PC-9 (cell line): ENCODE measurements around the gene SV2A. TPM values are rescaled to one million over a fixed set of nuclear protein-coding genes. Genes with fewer than 3 reads are reported as not detected.

Experiments
- BruUV-seq: library from RNA; stranded (reverse); fragments of 400-500 nt; replicated peaks from 2 replicates; lab custom pipeline; 2021; lab: Mats Ljungman, UMichigan
- CTCF ChIA-PET: fragments of 300-600 bp; sonication (Branson Sonifier 250); formaldehyde crosslinking; loops from one replicate; lab custom pipeline; 2022; ENCODE audit warnings: antibody characterized with exemption; lab: Charles Lee
- POLR2A ChIA-PET: fragments of 300-600 bp; sonication (Branson Sonifier 250); formaldehyde crosslinking; loops from one replicate; lab custom pipeline; 2022; ENCODE audit warnings: antibody characterized with exemption; ENCODE audit not compliant: unreplicated experiment; lab: Charles Lee
- DNase-seq, 2 experiments: peaks; one replicate each; pipeline versions ENCODE4 v3.0.0 to v3.0.0-alpha.2; 2015 to 2022; ENCODE audit warnings: mixed read lengths in 1 of 2
- H2AFZ ChIP-seq: fragments of 200-600 bp; sonication (generic); 2 replicates; pipeline ENCODE4 v1.8.1; 2017; ENCODE audit warnings: antibody characterized with exemption
- H3F3A ChIP-seq: fragments of 200-600 bp; sonication (generic); 2 replicates; pipeline ENCODE4 v1.8.1; 2017; ENCODE audit warnings: antibody characterized with exemption, mild to moderate bottlenecking, low read depth; ENCODE audit not compliant: insufficient read depth
- H3K27ac ChIP-seq: fragments of 200-600 bp; sonication (generic); 2 replicates; pipeline ENCODE4 v1.6.1; 2016; ENCODE audit warnings: mixed run types
- H3K27me3 ChIP-seq: fragments of 200-600 bp; sonication (generic); 2 replicates; pipeline ENCODE4 v1.6.1; 2016; ENCODE audit warnings: low read depth, mixed run types; ENCODE audit not compliant: insufficient read depth
- H3K36me3 ChIP-seq: fragments of 200-600 bp; sonication (generic); 2 replicates; pipeline ENCODE4 v1.6.1; 2016; ENCODE audit warnings: low read depth, mixed run types
- H3K4me1 ChIP-seq: fragments of 200-600 bp; sonication (generic); replicated peaks from 2 replicates; pipeline ENCODE4 v1.6.1; 2016; ENCODE audit warnings: mixed run types; ENCODE audit not compliant: insufficient read depth
- H3K4me2 ChIP-seq: fragments of 200-600 bp; sonication (generic); 2 replicates; pipeline ENCODE4 v1.6.1; 2017; ENCODE audit warnings: mixed run types
- H3K4me3 ChIP-seq: fragments of 200-600 bp; sonication (generic); 2 replicates; pipeline ENCODE4 v1.6.1; 2016; ENCODE audit warnings: mixed run types
- H3K79me2 ChIP-seq: fragments of 200-600 bp; sonication (generic); 2 replicates; pipeline ENCODE4 v1.6.1; 2017; ENCODE audit warnings: low read depth, mixed run types
- H3K9me2 ChIP-seq: fragments of 200-600 bp; sonication (generic); 2 replicates; pipeline ENCODE4 v1.8.1; 2017; ENCODE audit warnings: mild to moderate bottlenecking; ENCODE audit not compliant: insufficient read depth
- H3K9me3 ChIP-seq: fragments of 200-600 bp; sonication (generic); 2 replicates; pipeline ENCODE4 v1.8.1; 2016; ENCODE audit warnings: low read depth; ENCODE audit not compliant: insufficient read depth
- H4K20me1 ChIP-seq: fragments of 200-600 bp; sonication (generic); 2 replicates; pipeline ENCODE4 v1.8.1; 2017; ENCODE audit not compliant: insufficient read depth
- EZH2 ChIP-seq: fragments of 200-600 bp; sonication (generic); IDR thresholded peaks from 2 replicates; pipeline ENCODE4 v1.8.0; 2017; ENCODE audit warnings: antibody characterized with exemption, low read depth
- intact Hi-C: fragments of 100-400 bp; cut with micrococcal nuclease; formaldehyde crosslinking; loops from one replicate; pipeline ENCODE4 v1.10.0; 2022; ENCODE audit not compliant: unreplicated experiment
- total RNA-seq: library from RNA; stranded (reverse); gene quantifications from 2 replicates; pipeline ENCODE4 v1.2.3, GENCODE V29; 2021
- TF ChIP-seq, protein P1 (sequence below): fragments of 200-600 bp; sonication (generic); conservative IDR thresholded peaks from 2 replicates; pipeline ENCODE4 v1.6.1; 2017; ENCODE audit warnings: mixed run types, antibody characterized with exemption, mild to moderate bottlenecking, moderate library complexity

Gene SV2A
- total RNA-seq, 1 experiment from 2014 or later: 0.33 TPM

DNA sequence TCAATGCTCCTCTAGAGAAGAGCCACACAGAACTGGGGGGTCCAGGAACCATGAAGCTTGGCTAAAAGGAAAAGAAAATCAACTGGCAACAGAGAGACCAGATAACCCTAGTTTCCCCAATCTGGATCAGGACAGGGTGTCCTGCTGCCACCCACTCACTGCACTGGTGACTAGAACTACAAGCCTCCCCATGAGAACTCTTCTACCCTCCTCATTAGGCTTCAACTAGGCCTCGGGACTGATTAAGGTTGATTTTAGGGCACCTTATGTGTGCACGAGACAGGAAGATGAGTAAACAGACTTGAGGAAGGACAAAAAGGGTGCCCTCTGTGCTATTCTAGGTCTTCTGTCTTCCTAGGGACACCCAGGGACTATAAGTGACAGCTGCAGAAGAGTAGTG lies 12.2 kb upstream of the SV2A start:
- Histone ChIP-seq H3K36me3 (peaks cover 24% of the 10 kb centered on the region), H4K20me1 (peaks cover 7% of the 10 kb centered on the region), H3K27me3 (no peaks in the 10 kb centered on the region), H3K9me2 (no peaks in the 10 kb centered on the region), H3K4me3 (no peak overlapping the region), H3K79me2 (peaks cover 27% of the 10 kb centered on the region), H2AFZ (no peak overlapping the region), H3K4me1 (peaks cover 29% of the 10 kb centered on the region), H3K27ac (no peak overlapping the region), H3F3A (peaks cover 4% of the 10 kb centered on the region; the same call in 1 of the 2 replicates), H3K9me3 (no peaks in the 10 kb centered on the region), H3K4me2 (no peak overlapping the region)
- no peak for DNase-seq
- no peak for TF ChIP-seq EZH2
- TF ChIP-seq, protein P1, sequence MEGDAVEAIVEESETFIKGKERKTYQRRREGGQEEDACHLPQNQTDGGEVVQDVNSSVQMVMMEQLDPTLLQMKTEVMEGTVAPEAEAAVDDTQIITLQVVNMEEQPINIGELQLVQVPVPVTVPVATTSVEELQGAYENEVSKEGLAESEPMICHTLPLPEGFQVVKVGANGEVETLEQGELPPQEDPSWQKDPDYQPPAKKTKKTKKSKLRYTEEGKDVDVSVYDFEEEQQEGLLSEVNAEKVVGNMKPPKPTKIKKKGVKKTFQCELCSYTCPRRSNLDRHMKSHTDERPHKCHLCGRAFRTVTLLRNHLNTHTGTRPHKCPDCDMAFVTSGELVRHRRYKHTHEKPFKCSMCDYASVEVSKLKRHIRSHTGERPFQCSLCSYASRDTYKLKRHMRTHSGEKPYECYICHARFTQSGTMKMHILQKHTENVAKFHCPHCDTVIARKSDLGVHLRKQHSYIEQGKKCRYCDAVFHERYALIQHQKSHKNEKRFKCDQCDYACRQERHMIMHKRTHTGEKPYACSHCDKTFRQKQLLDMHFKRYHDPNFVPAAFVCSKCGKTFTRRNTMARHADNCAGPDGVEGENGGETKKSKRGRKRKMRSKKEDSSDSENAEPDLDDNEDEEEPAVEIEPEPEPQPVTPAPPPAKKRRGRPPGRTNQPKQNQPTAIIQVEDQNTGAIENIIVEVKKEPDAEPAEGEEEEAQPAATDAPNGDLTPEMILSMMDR: no peak
- intact Hi-C loops: no loop called here
- ChIA-PET POLR2A (no interaction called here), CTCF (no interaction called here)
- BruUV-seq: no TSS peak

DNA sequence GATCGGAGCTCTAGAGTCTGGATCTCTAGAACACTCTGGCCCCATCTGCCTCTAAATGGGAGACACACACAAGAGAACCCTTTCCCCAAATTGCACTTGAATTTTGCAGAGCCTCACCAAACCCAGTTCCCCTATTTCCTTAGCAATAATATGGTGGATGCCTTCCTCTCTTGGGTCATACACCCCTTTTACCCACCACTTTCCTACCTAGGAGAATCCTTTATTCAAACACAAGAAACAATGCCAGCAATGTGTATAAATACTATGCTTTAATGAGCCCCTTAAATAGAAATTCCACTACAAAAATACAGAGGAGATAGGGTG lies 10.7 kb upstream of the SV2A start:
- H3K9me3 ChIP-seq: no peaks in the 10 kb centered on the region
- H3K9me2 ChIP-seq: no peaks in the 10 kb centered on the region
- H3K27me3 ChIP-seq: no peaks in the 10 kb centered on the region
- H2AFZ ChIP-seq: peak overlapping the region; percentile 78; the same call in 1 of the 2 replicates
- peaks cover 7% of the 10 kb centered on the region for H4K20me1 ChIP-seq
- H3K36me3 ChIP-seq: peaks cover 36% of the 10 kb centered on the region
- no TSS peak for BruUV-seq
- TF ChIP-seq, protein P1: no peak
- no peak for TF ChIP-seq EZH2
- intact Hi-C loops: no loop called here
- ChIA-PET POLR2A (interaction anchor here (0.6 to 1.0 kb wide), 2 partner anchors 41 to 207 kb away, joined by 9 to 10 read pairs; a partner anchor contains a TSS), CTCF (no interaction called here)
- H3K4me2 ChIP-seq: peak overlapping the region; percentile 88
- no peak for DNase-seq
- H3K4me1 ChIP-seq: peaks cover 29% of the 10 kb centered on the region
- peak overlapping the region; percentile 85 for H3K27ac ChIP-seq
- peaks cover 17% of the 10 kb centered on the region for H3F3A ChIP-seq
- H3K79me2 ChIP-seq: peaks cover 32% of the 10 kb centered on the region
- H3K4me3 ChIP-seq: peak overlapping the region; percentile 69

- no peak for TF ChIP-seq EZH2
- TF ChIP-seq, protein P1: no peak
- ChIA-PET POLR2A (interaction anchor here (0.6 to 1.0 kb wide), 2 partner anchors 40 to 208 kb away, joined by 9 to 10 read pairs; a partner anchor contains a TSS), CTCF (no interaction called here)
- Histone ChIP-seq H3K79me2 (peaks cover 32% of the 10 kb centered on the region), H4K20me1 (peaks cover 7% of the 10 kb centered on the region), H3K27ac (peak within 1 kb of the TSS; percentile 85), H2AFZ (peak within 1 kb of the TSS; percentile 78), H3K36me3 (peaks cover 37% of the 10 kb centered on the region), H3K4me1 (peaks cover 29% of the 10 kb centered on the region), H3K27me3 (no peaks in the 10 kb centered on the region), H3K9me3 (no peaks in the 10 kb centered on the region), H3F3A (peaks cover 23% of the 10 kb centered on the region), H3K4me2 (peak within 1 kb of the TSS; percentile 88), H3K4me3 (peak within 1 kb of the TSS; percentile 69), H3K9me2 (no peaks in the 10 kb centered on the region)
- peak; percentile 89 to 90 for DNase-seq
- intact Hi-C loops: loop anchor here (1.0 kb wide), 1 partner anchor 10 kb away; no protein-coding TSS in a partner anchor
- BruUV-seq: TSS peak; percentile 98
Observed at GRCh38 chr1:149927563-149928400, 10.1 kb upstream of the SV2A start, which contains the start of gene SF3B4. TSS of gene SF3B4 (minus strand) at chr1:149927803. CDS start at chr1:149927759, 44 bp downstream.
